Heart left ventricle (tissue), 16 donors: ENCODE measurements around the gene GPR107. TPM values are rescaled to one million over a fixed set of nuclear protein-coding genes. Genes with fewer than 3 reads are reported as not detected.

Experiments used
- ATAC-seq, 4 donors: fragments of 200-7000 bp; cut with Tn5 transposase; one replicate each; pipeline ENCODE4 v1.9.1; 2020 to 2022; ENCODE audit warnings: moderate library complexity in 4 of 4, mild to moderate bottlenecking in 3 of 4, moderate number of reproducible peaks in 1 of 4
- DNase-seq, 5 donors: peaks; one replicate each; pipeline ENCODE4 v3.0.0-alpha.2; 2020
- H3K27ac ChIP-seq, 12 donors: fragments of 200-600 bp; sonication (generic) in 4 of 12; one replicate each; pipeline versions ENCODE4 v1.5.0 to v1.8.0; 2016 to 2022; ENCODE audit warnings: mild to moderate bottlenecking in 2 of 12
- H3K27me3 ChIP-seq, 9 donors: fragments of 200-600 bp; sonication (generic) in 2 of 9; one replicate each; pipeline versions ENCODE4 v1.5.1 to v1.8.0; 2016 to 2022; ENCODE audit warnings: mild to moderate bottlenecking in 3 of 9
- H3K36me3 ChIP-seq, 9 donors: fragments of 200-600 bp; sonication (generic) in 2 of 9; one replicate each; pipeline versions ENCODE4 v1.5.0 to v1.8.0; 2018 to 2022; ENCODE audit warnings: mild to moderate bottlenecking in 2 of 9
- H3K4me1 ChIP-seq, 12 donors: fragments of 200-600 bp; sonication (generic) in 4 of 12; one replicate each; pipeline versions ENCODE4 v1.5.0 to v1.8.0; 2016 to 2022; ENCODE audit warnings: mild to moderate bottlenecking in 3 of 12
- H3K4me3 ChIP-seq, 12 donors: fragments of 200-600 bp; sonication (generic) in 4 of 12; one replicate each; pipeline versions ENCODE4 v1.5.0 to v1.8.0; 2017 to 2022; ENCODE audit warnings: mild to moderate bottlenecking in 9 of 12, moderate library complexity in 4 of 12
- H3K9me3 ChIP-seq, 12 donors: fragments of 200-600 bp; sonication (generic) in 4 of 12; one replicate each; pipeline versions ENCODE4 v1.5.0 to v1.8.0; 2016 to 2022; ENCODE audit warnings: mild to moderate bottlenecking in 1 of 12
- CTCF ChIP-seq, 12 donors: fragments of 200-600 bp; sonication (generic) in 4 of 12; IDR thresholded peaks; one replicate each; pipeline versions ENCODE4 v1.5.0 to v1.8.0; 2018 to 2022; ENCODE audit warnings: antibody characterized with exemption in 12 of 12, mild to moderate bottlenecking in 5 of 12
- POLR2A ChIP-seq, 2 donors: fragments of 450-650 bp; IDR thresholded peaks; one replicate each; pipeline ENCODE4 v1.6.1; 2017; ENCODE audit warnings: antibody characterized with exemption in 2 of 2, mild to moderate bottlenecking in 2 of 2, moderate library complexity in 2 of 2
- WGBS, 4 donors: extraction: QIAGEN DNeasy Blood & Tissue Kit in 2 of 4; methylation state at CpG; one replicate each; pipeline versions ENCODE4 v1.1.5 to v1.1.7; 2013 to 2018; 5-methylcytosine and 5-hydroxymethylcytosine counted together
- intact Hi-C, 10 donors: fragments of 100-400 bp; cut with DNase I; formaldehyde crosslinking; loops; one replicate each; pipeline versions ENCODE4 v1.11.1 to v1.14.2; 2022
- polyA plus RNA-seq, 2 donors: library from polyadenylated mRNA; stranded (reverse); fragments of 200-250 nt; gene quantifications; one replicate each; pipeline ENCODE4 v1.2.3, GENCODE V29; 2013
- total RNA-seq, 9 donors: library from RNA; depleted of rRNA in 2 of 9; stranded (reverse); fragments of >200 nt in 2 of 9; fragmentation: NEBNext Ultra II Directional in 3 of 9; extraction: Animal tissue kit (Norgen Biotek cat#: 25700) in 3 of 9; gene quantifications; one replicate each; pipeline versions ENCODE4 v1.1.0 to v1.2.4, GENCODE V29; 2016 to 2023
- donor health status: ischemic (EF 13 %, LVEDD 7.1; RV severe dilation, severe dysfunction).
- donor health status: healthy with polysubstance abuse.
- donor health status: DM: no; HTN: yes; CAD: no.
- donor health status: DM: no; HTN: no; CAD: no.
- donor health status: ischemic (EF 25% LVEDD 6.9; RV normal size, moderate dysfunction).
- donor health status: ischemic (EF 25% LVEDD 5.7; RV mildly dilated, moderate dysfunction).
- donor health status: healthy.
- donor health status: DM: yes; HTN: yes; CAD: no.
- donor health status: ischemic (EF 35%, LVEDD 5.7; RV mildly dilated, moderate dysfunction).
- donor health status: nonischemic (EF 11% LVEDD 7.7; RV severe dilation, severe dysfunction).
- donor health status: DM: yes; HTN: yes; CAD: no.
- donor health status: PGD.
- donor health status: ischemic (EF 29% LVEDD 5.4; RV normal size, mild dysfunction).
- donor health status: nonischemic (EF 23%, LVEDD 6.1; RV moderate dilation, normal function).

The GPR107 gene
- total and polyA plus RNA-seq, 11 donors = 7.0 to 33.2 (median 21.3) TPM

DNA sequence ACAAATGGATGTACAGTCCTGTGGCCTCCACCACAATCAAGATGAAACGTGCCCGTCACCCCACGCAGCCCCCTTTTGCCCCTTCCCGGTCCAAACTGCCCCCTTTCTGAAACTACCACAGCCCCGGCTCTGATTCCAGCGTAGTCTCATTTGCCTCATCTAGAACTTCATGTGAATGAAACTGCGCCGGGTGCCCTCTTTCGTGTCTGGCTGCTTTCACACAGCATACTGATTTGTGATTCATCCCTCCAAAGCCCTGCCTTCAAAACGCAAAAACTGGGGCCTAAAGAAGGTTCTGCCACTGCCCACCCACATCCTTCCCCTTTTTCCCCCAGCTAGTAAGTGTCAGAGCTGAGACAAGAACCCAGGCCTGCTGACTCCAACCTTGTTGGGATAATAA is 87.0 kb downstream of the GPR107 start:
- peak overlapping the region in 1 of 12 donors; percentile 87 for H3K27ac ChIP-seq
- intact Hi-C loops = no loop called here
- 88 to 90% (median 89%) methylated on average over 10 of the region's 10 CpGs for WGBS, 4 donors
- H3K36me3 ChIP-seq = peaks cover 0 to 10% (median 2%) of the 10 kb centered on the region in 9 donors
- DNase-seq (no peak), ATAC-seq (no peak)
- no peak overlapping the region for H3K4me3 ChIP-seq
- peaks cover 0 to 48% (median 35%) of the 10 kb centered on the region in 12 donors for H3K4me1 ChIP-seq
- peaks cover 0 to 9% (median 0%) of the 10 kb centered on the region in 9 donors for H3K27me3 ChIP-seq
- H3K9me3 ChIP-seq = no peaks in the 10 kb centered on the region
- TF ChIP-seq POLR2A (IDR thresholded peaks at IDR 0.05) (no peak), CTCF (IDR thresholded peaks at IDR 0.05) (no peak)

- intact Hi-C loops = no loop called here
Observed at GRCh38 chr9:130142056-130142455, 88.3 kb downstream of the GPR107 start.

DNA sequence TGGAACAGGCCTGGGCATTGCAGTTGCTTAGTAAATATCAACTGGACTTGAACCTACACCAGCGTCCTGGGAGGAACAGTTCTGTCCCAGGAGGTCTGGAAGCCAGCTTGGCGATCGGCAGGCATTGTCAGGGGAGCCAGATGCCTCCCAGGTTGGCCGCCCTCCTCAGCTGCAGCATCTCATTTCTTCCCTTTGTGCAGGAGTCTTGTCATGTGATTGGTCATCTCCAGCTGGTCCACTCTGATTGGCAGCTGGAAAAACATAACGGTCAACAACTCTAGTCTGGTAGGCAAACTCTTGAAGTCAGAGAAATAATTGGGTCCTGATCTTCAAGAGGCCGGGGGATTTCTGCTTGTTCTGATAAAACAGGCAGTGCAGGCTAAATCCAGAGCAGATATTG is 88.9 kb downstream of the GPR107 start:
- no peak overlapping the region for H3K4me3 ChIP-seq
- intact Hi-C loops = no loop called here
- 80 to 83% (median 81%) methylated on average over 6 of the region's 6 CpGs for WGBS, 4 donors
- no peak for DNase-seq
- peaks cover 0 to 48% (median 34%) of the 10 kb centered on the region in 12 donors for H3K4me1 ChIP-seq
- H3K9me3 ChIP-seq = no peaks in the 10 kb centered on the region
- peaks cover 0 to 10% (median 0%) of the 10 kb centered on the region in 9 donors for H3K27me3 ChIP-seq
- peak overlapping the region in 1 of 12 donors; percentile 87 for H3K27ac ChIP-seq
- H3K36me3 ChIP-seq = no peaks in the 10 kb centered on the region
- TF ChIP-seq CTCF (IDR thresholded peaks at IDR 0.05) (no peak), POLR2A (IDR thresholded peaks at IDR 0.05) (no peak)
- no peak for ATAC-seq

More at GRCh38 chr9:130142056-130142455, 88.3 kb downstream of the GPR107 start:
- Histone ChIP-seq H3K4me1 (peaks cover 0 to 48% (median 35%) of the 10 kb centered on the region in 12 donors), H3K27ac (peak overlapping the region in 1 of 12 donors; percentile 87), H3K4me3 (no peak overlapping the region), H3K27me3 (peaks cover 0 to 9% (median 0%) of the 10 kb centered on the region in 9 donors), H3K36me3 (no peaks in the 10 kb centered on the region), H3K9me3 (no peaks in the 10 kb centered on the region)
- 63 to 88% (median 82%) methylated on average over 4 to 12 of the region's 12 CpGs for WGBS, 4 donors
- ATAC-seq (no peak), DNase-seq (no peak)
- TF ChIP-seq CTCF (IDR thresholded peaks at IDR 0.05) (no peak), POLR2A (IDR thresholded peaks at IDR 0.05) (no peak)

DNA sequence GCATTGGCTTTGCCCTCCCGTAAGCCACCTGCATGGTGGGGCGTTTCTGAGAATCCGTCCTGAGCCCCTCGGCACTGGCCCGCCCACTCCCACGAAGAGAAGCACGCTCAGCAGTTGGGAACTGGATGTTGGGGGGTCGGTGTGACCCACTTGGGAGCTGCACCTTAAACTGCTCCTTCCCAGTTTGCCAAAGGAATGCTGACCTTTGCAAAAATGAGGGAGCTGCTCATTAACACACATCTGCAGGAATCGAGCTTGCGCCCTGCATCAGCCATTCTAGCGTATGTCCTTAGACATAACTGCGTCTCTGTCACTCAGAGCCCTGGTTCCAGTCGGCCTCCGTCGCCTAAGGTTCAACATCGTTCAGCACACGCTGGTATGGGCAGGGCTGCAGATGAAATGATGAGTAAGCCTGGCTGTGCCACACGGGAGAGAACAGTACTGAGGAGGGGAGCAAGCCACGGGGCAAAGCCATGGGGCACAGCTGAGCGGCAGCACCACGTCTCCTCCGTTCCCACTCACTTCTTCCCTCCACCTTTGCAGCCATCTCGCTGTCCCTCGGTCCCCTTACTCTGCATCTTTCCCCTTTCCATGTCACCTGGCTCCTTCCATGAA is 89.7 kb downstream of the GPR107 start:
- H3K4me1 ChIP-seq = peaks cover 0 to 40% (median 29%) of the 10 kb centered on the region in 12 donors
- H3K27me3 ChIP-seq = peaks cover 0 to 10% (median 0%) of the 10 kb centered on the region in 9 donors
- DNase-seq (no peak), ATAC-seq (no peak)
- intact Hi-C loops = no loop called here
- H3K36me3 ChIP-seq = no peaks in the 10 kb centered on the region
- 82 to 89% (median 86%) methylated on average over 24 of the region's 24 CpGs for WGBS, 4 donors
- TF ChIP-seq POLR2A (IDR thresholded peaks at IDR 0.05) (no peak), CTCF (IDR thresholded peaks at IDR 0.05) (no peak)
- H3K9me3 ChIP-seq = no peaks in the 10 kb centered on the region
- peak overlapping the region in 2 of 12 donors; percentile 25 to 87 for H3K27ac ChIP-seq
- no peak overlapping the region for H3K4me3 ChIP-seq
